NCI-H1092 treated with DMSO at 0.1 percent for 48 hours (cell line): ENCODE data around the gene FCHSD2.
"Not testable (repeated sequence)": the region's sequence is repeated elsewhere in the genome, so short reads cannot be mapped to it uniquely, and the experiment has no call there.

Experiments
- DNase-seq: peaks from one replicate; lab custom pipeline; 2025; lab: John Stamatoyannopoulos, UW

The FCHSD2 gene

GRCh38 chr11:72925656-72926055 is 216.5 kb downstream of the FCHSD2 start:
- DNase-seq, result no peak

GRCh38 chr11:72924568-72925190 is 217.4 kb downstream of the FCHSD2 start:
- peak; percentile 11 for DNase-seq

GRCh38 chr11:72921028-72921716 is 220.9 kb downstream of the FCHSD2 start:
- peak; percentile 10 for DNase-seq

- no peak for DNase-seq
These were observed 222.1 kb downstream of the FCHSD2 start for GRCh38 chr11:72920001-72920400.

GRCh38 chr11:72918851-72919250 is 223.3 kb downstream of the FCHSD2 start:
- no peak for DNase-seq

GRCh38 chr11:72912253-72912652 is 229.9 kb downstream of the FCHSD2 start:
- no peak for DNase-seq

GRCh38 chr11:72909558-72910388 is 232.3 kb downstream of the FCHSD2 start:
- DNase-seq, result not testable (repeated sequence)

GRCh38 chr11:72908032-72908676 is 234.0 kb downstream of the FCHSD2 start:
- no peak for DNase-seq

GRCh38 chr11:72904016-72904415 is 238.1 kb downstream of the FCHSD2 start:
- no peak for DNase-seq

- no peak for DNase-seq
These were observed 240.7 kb downstream of the FCHSD2 start for GRCh38 chr11:72901374-72901773.

GRCh38 chr11:72900013-72900412 is 242.1 kb downstream of the FCHSD2 start:
- DNase-seq, result no peak

GRCh38 chr11:72899238-72899637 is 242.9 kb downstream of the FCHSD2 start:
- DNase-seq, result no peak

- no peak for DNase-seq
These were observed 244.6 kb downstream of the FCHSD2 start for GRCh38 chr11:72897506-72897905.

- DNase-seq, result no peak
These were observed 245.7 kb downstream of the FCHSD2 start for GRCh38 chr11:72896431-72896830.

GRCh38 chr11:72890881-72891280 is 251.2 kb downstream of the FCHSD2 start:
- DNase-seq, result no peak

GRCh38 chr11:72886619-72887018 is 255.5 kb downstream of the FCHSD2 start:
- no peak for DNase-seq

GRCh38 chr11:72885749-72886609 is 256.1 kb downstream of the FCHSD2 start:
- no peak for DNase-seq

GRCh38 chr11:72876147-72876546 is 266.0 kb downstream of the FCHSD2 start:
- DNase-seq, result no peak

- DNase-seq, result no peak
These were observed 266.4 kb downstream of the FCHSD2 start for GRCh38 chr11:72875736-72876135.

- no peak for DNase-seq
These were observed 270.1 kb downstream of the FCHSD2 start for GRCh38 chr11:72872012-72872411.

GRCh38 chr11:72871119-72871518 is 271.0 kb downstream of the FCHSD2 start:
- no peak for DNase-seq
